Neutrophil (primary cell): Measurements from ENCODE around the gene C9orf43.

Experiments
- H3K27ac ChIP-seq: fragments of 200-600 bp; sonication (generic); 2 replicates; pipeline ENCODE4 v1.5.1; 2016; ENCODE audit warnings: mild to moderate bottlenecking, moderate library complexity
- H3K27me3 ChIP-seq: fragments of 200-600 bp; sonication (generic); 2 replicates; pipeline ENCODE4 v1.6.0; 2016; ENCODE audit warnings: mild to moderate bottlenecking
- H3K36me3 ChIP-seq: fragments of 200-600 bp; sonication (generic); 2 replicates; pipeline ENCODE4 v1.5.1; 2017
- H3K4me1 ChIP-seq, 2 experiments: fragments of 200-600 bp in 1 of 2; sonication (generic) in 1 of 2; 1 replicate in 1 of 2; 2 replicates in 1 of 2; pipeline versions ENCODE4 v1.5.1 to v1.6.1; 2013 to 2016; ENCODE audit warnings: low read depth in 1 of 2, low read length in 1 of 2, mild to moderate bottlenecking in 1 of 2, moderate library complexity in 1 of 2; ENCODE audit not compliant: control insufficient read depth in 1 of 2, insufficient read depth in 1 of 2
- H3K4me3 ChIP-seq, 2 experiments: fragments of 200-600 bp in 1 of 2; sonication (generic) in 1 of 2; 1 replicate in 1 of 2; 2 replicates in 1 of 2; pipeline ENCODE4 v1.5.1; 2013 to 2016; ENCODE audit warnings: low read depth in 1 of 2, low read length in 1 of 2, mild to moderate bottlenecking in 1 of 2, moderate library complexity in 1 of 2
- H3K9me3 ChIP-seq: fragments of 200-600 bp; sonication (generic); 2 replicates; pipeline ENCODE4 v1.5.1; 2016
- CTCF ChIP-seq: fragments of 200-600 bp; sonication (generic); IDR thresholded peaks from 2 replicates; pipeline ENCODE4 v1.5.1; 2016; ENCODE audit warnings: antibody characterized with exemption

Gene C9orf43

DNA sequence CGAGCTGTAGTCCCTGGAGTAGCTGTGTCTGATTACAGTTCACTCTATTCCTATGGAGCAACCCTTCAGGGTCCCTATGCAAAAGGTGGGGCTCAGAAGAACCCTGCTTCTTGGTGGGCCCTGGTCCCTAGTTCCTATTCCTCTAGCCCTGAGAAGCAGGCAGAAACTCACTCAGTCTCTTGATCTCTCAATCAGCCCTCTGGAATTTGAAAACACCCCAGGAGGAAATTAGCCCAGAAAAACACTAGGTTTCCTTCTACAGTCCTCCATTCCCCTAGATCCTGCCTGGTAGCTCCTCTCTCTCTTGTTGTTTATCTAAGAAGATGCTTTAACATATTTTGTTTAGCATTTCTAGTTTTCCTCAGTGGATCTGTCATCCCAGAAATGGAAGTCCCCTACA, 60.6 kb downstream of the C9orf43 start:
- H3K9me3 ChIP-seq: no peaks in the 10 kb centered on the region
- no peak overlapping the region for H3K4me3 ChIP-seq
- H3K27me3 ChIP-seq: no peaks in the 10 kb centered on the region
- H3K36me3 ChIP-seq: no peaks in the 10 kb centered on the region
- H3K4me1 ChIP-seq: no peaks in the 10 kb centered on the region
- TF ChIP-seq CTCF: no peak
- no peak overlapping the region for H3K27ac ChIP-seq

GRCh38 chr9:113471566-113471965, 61.0 kb downstream of the C9orf43 start:
- no peak for TF ChIP-seq CTCF
- Histone ChIP-seq H3K9me3 (no peaks in the 10 kb centered on the region), H3K4me3 (no peak overlapping the region), H3K27me3 (no peaks in the 10 kb centered on the region), H3K27ac (no peak overlapping the region), H3K36me3 (no peaks in the 10 kb centered on the region), H3K4me1 (no peaks in the 10 kb centered on the region)

GRCh38 chr9:113472199-113472598, 61.7 kb downstream of the C9orf43 start:
- Histone ChIP-seq H3K4me1 (no peaks in the 10 kb centered on the region), H3K27me3 (no peaks in the 10 kb centered on the region), H3K36me3 (no peaks in the 10 kb centered on the region), H3K27ac (no peak overlapping the region), H3K9me3 (no peaks in the 10 kb centered on the region), H3K4me3 (no peak overlapping the region)
- TF ChIP-seq CTCF: no peak

DNA sequence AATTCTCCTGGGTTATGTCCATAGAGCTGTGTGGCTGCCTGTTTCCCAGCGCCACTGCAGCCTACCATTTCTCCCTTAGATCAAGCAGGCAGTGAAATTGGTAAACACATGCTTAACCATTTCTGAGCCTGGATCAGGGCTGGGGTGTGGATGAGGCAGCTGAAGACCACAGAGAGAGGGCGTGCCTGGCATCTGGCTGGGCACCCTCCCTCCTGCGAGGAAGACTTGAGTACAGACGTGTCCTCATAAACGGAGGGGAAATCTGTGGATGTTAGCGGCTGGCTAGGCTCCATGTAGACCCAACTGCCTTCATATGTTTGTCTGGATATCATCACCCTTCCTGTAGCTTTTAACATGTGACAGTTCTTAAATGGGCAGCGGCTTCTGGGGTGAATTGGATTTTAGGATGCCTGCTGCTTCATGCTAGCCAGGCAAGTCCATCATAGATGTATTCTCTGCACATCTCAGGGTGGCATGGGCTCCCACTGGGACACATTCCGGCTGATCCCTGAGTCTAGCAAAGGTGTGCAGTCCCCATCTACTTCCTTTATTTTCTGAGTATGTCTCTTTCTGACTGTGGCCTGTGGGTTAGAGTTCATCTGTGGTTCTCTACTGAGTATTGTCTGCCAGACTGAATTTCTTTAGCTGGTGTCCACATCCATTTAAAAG, 63.9 kb downstream of the C9orf43 start:
- Histone ChIP-seq H3K9me3 (no peaks in the 10 kb centered on the region), H3K27me3 (no peaks in the 10 kb centered on the region), H3K4me3 (no peak overlapping the region), H3K4me1 (no peaks in the 10 kb centered on the region), H3K36me3 (no peaks in the 10 kb centered on the region), H3K27ac (no peak overlapping the region)
- no peak for TF ChIP-seq CTCF

DNA sequence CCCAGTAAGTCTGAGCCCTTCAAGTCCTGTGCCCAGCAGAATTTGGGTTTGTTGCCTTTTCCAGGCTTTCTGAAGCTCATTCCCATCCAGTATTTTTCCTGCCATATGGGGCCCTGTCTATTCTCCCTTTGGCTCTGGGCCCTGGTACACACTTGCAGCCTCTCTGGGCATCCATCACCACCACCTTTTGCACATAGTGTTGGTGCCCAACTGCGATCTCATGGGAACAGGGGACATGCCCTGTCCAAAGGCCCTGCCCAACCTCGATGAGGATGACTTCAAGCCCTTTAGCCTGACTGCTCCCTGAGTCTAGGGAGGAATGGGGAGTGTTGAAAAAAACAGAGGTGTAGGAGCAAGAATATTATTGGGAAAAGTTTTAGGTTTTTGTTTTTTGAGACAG, 64.5 kb downstream of the C9orf43 start:
- Histone ChIP-seq H3K27me3 (no peaks in the 10 kb centered on the region), H3K27ac (no peak overlapping the region), H3K36me3 (no peaks in the 10 kb centered on the region), H3K9me3 (no peaks in the 10 kb centered on the region), H3K4me1 (no peaks in the 10 kb centered on the region), H3K4me3 (no peak overlapping the region)
- TF ChIP-seq CTCF: no peak
